ENCODE data around the gene RHBG.

The RHBG gene

DNA sequence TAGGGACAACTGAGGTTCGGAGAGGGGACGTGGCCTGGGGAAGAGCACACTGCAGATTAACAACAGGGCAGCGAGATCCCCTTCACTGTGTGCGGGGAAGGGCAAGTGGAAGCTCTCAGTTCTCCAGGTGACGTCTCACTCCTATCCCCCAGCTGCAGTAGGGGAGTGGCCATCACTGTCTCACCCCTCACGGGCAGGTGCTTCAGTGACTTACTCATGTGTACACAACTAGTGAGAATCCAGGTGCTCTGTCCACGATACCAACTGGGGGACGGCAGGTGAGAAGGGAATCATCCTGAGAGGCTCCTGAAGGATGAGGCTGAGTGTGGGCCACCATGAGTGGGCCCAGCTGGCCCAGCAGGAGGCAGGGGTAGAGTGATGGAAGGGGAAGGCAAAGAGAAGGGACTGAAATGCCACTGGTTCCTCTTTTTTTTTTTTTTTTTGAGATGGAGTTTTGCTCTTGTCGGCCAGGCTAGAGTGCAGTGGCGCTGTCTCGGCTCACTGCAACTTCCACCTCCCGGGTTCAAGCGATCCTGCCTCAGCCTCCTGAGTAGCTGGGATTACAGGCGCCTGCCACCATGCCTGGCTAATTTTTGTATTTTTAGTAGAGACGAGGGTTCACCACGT lies 25.9 kb downstream of the RHBG start:
- H3K9ac ChIP-seq (ENCODE audit: low read length) = no peak overlapping the region
- no peak overlapping the region for H2BK120ac ChIP-seq (ENCODE audit: low read depth, low read length)
- H3K27me3 ChIP-seq (ENCODE audit: insufficient read depth, low read length, poor library complexity) = no peaks in the 10 kb centered on the region
- H4K8ac ChIP-seq (ENCODE audit: low read depth, low read length) = no peak overlapping the region
- H3K4me2 ChIP-seq (ENCODE audit: low read length) = no peak overlapping the region
- no peak overlapping the region for H3K4ac ChIP-seq (ENCODE audit: low read depth, low read length)
- WGBS (ENCODE audit: extremely low coverage, insufficient coverage, low lambda C conversion rate) = no CpG with 5 or more reads among the region's 16 CpGs
- H2AK5ac ChIP-seq (ENCODE audit: low read length) = no peak overlapping the region
- H2BK5ac ChIP-seq (ENCODE audit: low read length) = no peak overlapping the region
- H3K56ac ChIP-seq (ENCODE audit: low read length) = no peak overlapping the region
- no peaks in the 10 kb centered on the region for H3K79me1 ChIP-seq (ENCODE audit: low read length)
- H3K4me1 ChIP-seq (ENCODE audit: control insufficient read depth, low read depth, low read length) = peaks cover 21% of the 10 kb centered on the region
- H3K79me2 ChIP-seq (ENCODE audit: control insufficient read depth, insufficient read depth, low read length) = no peaks in the 10 kb centered on the region
- no peak overlapping the region for H4K5ac ChIP-seq (ENCODE audit: low read length)
- DNase-seq = no peak
- no peak overlapping the region for H2BK15ac ChIP-seq (replicated peaks; ENCODE audit: low read depth)
- no peak overlapping the region for H3K27ac ChIP-seq (ENCODE audit: low read depth, low read length)
- H3K18ac ChIP-seq (ENCODE audit: low read length) = no peak overlapping the region
- H3K4me3 ChIP-seq (ENCODE audit: low read length) = no peak overlapping the region
- H3K23ac ChIP-seq (ENCODE audit: low read length) = no peak overlapping the region
- no peaks in the 10 kb centered on the region for H3K36me3 ChIP-seq (ENCODE audit: control insufficient read depth, insufficient read depth, low read length)

DNA sequence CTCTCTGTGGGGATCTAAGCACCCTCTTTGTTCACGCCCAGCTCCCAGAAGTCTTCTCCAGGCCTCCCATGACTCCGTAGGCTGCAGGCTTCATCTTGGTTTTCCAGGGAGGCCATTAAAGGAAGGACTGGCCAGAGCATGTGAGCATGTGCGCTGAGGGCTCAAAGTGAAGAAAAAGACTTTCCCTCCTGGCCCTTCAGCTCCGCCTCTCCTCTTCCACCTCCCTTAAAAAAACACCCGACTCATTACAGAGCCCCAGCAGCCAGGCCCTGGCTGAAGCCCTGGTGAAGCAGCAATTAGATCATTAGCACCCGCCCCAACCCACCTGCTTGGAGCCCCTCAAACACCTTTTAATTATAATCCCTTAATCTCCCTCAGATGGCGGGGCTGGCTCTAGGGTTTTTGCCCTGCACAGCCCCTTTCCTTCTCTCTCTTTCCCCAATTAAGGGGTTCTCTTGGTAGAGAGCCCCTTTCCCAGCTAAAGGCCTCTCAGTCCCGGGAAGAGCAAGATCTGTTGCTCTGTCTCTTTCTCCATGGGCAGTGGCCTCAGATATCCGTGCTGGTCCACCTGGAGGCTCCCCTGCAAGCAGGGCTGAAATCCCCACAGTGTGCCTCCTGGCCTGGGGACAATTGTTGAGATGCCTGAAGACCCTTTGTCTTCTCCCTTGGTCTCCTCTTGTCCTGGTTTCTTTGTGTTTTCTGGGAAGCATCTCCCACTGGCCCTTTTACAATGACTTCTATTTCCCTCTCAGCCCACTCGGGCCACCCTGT lies 30.5 kb downstream of the RHBG start:
- no peaks in the 10 kb centered on the region for H3K79me1 ChIP-seq (ENCODE audit: low read length)
- peaks cover 6% of the 10 kb centered on the region for H3K4me1 ChIP-seq (ENCODE audit: control insufficient read depth, low read depth, low read length)
- peak; percentile 70 for DNase-seq
- no peaks in the 10 kb centered on the region for H3K79me2 ChIP-seq (ENCODE audit: control insufficient read depth, insufficient read depth, low read length)
- no peak overlapping the region for H4K8ac ChIP-seq (ENCODE audit: low read depth, low read length)
- no peak overlapping the region for H4K5ac ChIP-seq (ENCODE audit: low read length)
- H3K4me2 ChIP-seq (ENCODE audit: low read length) = no peak overlapping the region
- H3K9ac ChIP-seq (ENCODE audit: low read length) = no peak overlapping the region
- no peaks in the 10 kb centered on the region for H3K36me3 ChIP-seq (ENCODE audit: control insufficient read depth, insufficient read depth, low read length)
- H2BK120ac ChIP-seq (ENCODE audit: low read depth, low read length) = no peak overlapping the region
- no peaks in the 10 kb centered on the region for H3K27me3 ChIP-seq (ENCODE audit: insufficient read depth, low read length, poor library complexity)
- H3K18ac ChIP-seq (ENCODE audit: low read length) = peak overlapping the region; percentile 62
- no peak overlapping the region for H3K27ac ChIP-seq (ENCODE audit: low read depth, low read length)
- WGBS (ENCODE audit: extremely low coverage, insufficient coverage, low lambda C conversion rate) = no CpG with 5 or more reads among the region's 10 CpGs
- no peak overlapping the region for H2BK5ac ChIP-seq (ENCODE audit: low read length)
- no peak overlapping the region for H2AK5ac ChIP-seq (ENCODE audit: low read length)
- no peak overlapping the region for H3K4me3 ChIP-seq (ENCODE audit: low read length)
- no peak overlapping the region for H3K4ac ChIP-seq (ENCODE audit: low read depth, low read length)
- no peak overlapping the region for H3K23ac ChIP-seq (ENCODE audit: low read length)
- no peak overlapping the region for H2BK15ac ChIP-seq (replicated peaks; ENCODE audit: low read depth)
- H3K56ac ChIP-seq (ENCODE audit: low read length) = no peak overlapping the region

DNA sequence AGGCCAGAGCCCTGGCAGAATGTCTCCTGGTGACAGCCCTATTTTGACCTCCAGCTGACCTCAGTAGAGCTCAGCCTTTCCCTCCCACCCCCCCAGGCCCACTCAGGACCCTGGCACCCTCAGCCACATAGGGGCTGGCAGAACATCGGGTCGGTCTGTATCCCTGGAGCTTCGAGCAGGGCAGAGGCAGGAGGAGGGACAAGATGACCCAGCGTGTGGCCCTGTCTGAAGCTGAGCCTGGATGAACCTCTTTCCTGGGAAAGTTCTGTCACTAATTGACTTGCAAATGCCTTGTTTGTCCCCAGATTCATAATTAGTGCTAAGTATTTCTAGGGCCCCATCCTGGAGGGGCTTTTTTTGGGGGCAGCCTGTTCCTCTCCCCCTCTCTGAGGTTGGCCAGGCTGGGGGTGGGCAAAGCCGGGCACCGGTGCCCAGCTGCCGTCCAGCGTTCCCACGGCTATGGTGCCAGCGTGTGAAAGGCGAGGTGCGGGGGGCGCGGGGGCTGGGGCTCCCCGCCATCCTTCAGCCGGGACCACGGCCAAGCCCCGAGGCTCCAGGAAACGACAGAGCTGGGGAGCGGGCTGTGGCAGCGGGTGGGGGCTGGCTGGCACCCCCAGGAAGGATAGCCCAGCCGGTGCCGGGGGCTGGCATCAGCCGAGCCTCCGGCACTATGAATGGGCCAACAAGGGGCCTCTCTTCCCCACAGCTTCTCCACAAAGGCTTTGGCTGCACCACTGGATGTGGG lies 31.4 kb downstream of the RHBG start:
- Histone ChIP-seq H3K23ac (ENCODE audit: low read length) (no peak overlapping the region), H3K4me1 (ENCODE audit: control insufficient read depth, low read depth, low read length) (peaks cover 6% of the 10 kb centered on the region), H3K9ac (ENCODE audit: low read length) (no peak overlapping the region), H4K5ac (ENCODE audit: low read length) (no peak overlapping the region), H3K4ac (ENCODE audit: low read depth, low read length) (no peak overlapping the region), H3K4me2 (ENCODE audit: low read length) (no peak overlapping the region), H2BK5ac (ENCODE audit: low read length) (no peak overlapping the region), H2BK120ac (ENCODE audit: low read depth, low read length) (no peak overlapping the region), H3K27me3 (ENCODE audit: insufficient read depth, low read length, poor library complexity) (no peaks in the 10 kb centered on the region), H4K8ac (ENCODE audit: low read depth, low read length) (no peak overlapping the region), H3K79me2 (ENCODE audit: control insufficient read depth, insufficient read depth, low read length) (no peaks in the 10 kb centered on the region), H3K56ac (ENCODE audit: low read length) (no peak overlapping the region), H2AK5ac (ENCODE audit: low read length) (no peak overlapping the region), H3K79me1 (ENCODE audit: low read length) (no peaks in the 10 kb centered on the region), H3K4me3 (ENCODE audit: low read length) (no peak overlapping the region), H3K36me3 (ENCODE audit: control insufficient read depth, insufficient read depth, low read length) (no peaks in the 10 kb centered on the region), H2BK15ac (replicated peaks; ENCODE audit: low read depth) (no peak overlapping the region), H3K27ac (ENCODE audit: low read depth, low read length) (no peak overlapping the region), H3K18ac (ENCODE audit: low read length) (no peak overlapping the region)
- no CpG with 5 or more reads among the region's 25 CpGs for WGBS (ENCODE audit: extremely low coverage, insufficient coverage, low lambda C conversion rate)
- no peak for DNase-seq

DNA sequence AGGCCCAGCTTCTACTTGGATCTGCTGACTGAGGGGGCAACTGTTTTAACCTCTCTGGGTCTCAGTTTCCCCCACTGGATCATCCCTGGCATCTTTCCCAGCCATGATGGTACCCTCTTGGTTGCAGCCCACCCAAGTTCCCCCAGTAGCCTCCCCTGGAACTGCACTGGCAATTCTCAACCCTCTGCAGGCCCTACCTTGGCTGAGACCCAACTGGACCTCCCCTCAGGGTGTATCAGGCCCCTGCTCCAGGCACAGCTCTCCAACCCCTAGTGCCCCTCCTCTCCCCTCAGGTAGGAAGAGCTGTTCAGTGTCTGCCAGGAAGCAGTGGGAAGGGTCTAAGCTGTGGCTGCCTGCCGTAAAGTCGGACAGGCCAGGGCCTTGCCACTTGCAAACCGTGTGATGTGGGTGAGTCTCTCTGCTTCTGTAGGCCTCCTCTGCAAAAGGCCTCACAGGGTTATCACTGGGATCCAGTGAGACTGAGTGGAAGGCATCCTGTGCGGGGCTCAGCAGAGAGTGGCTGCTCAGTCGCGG lies 32.1 kb downstream of the RHBG start:
- H3K27ac ChIP-seq (ENCODE audit: low read depth, low read length) = no peak overlapping the region
- no peak overlapping the region for H4K8ac ChIP-seq (ENCODE audit: low read depth, low read length)
- no peak overlapping the region for H4K5ac ChIP-seq (ENCODE audit: low read length)
- H3K18ac ChIP-seq (ENCODE audit: low read length) = no peak overlapping the region
- H2AK5ac ChIP-seq (ENCODE audit: low read length) = no peak overlapping the region
- no peak overlapping the region for H2BK15ac ChIP-seq (replicated peaks; ENCODE audit: low read depth)
- no peak overlapping the region for H3K4me3 ChIP-seq (ENCODE audit: low read length)
- H3K79me1 ChIP-seq (ENCODE audit: low read length) = no peaks in the 10 kb centered on the region
- H3K4ac ChIP-seq (ENCODE audit: low read depth, low read length) = no peak overlapping the region
- no peak for DNase-seq
- H3K23ac ChIP-seq (ENCODE audit: low read length) = no peak overlapping the region
- WGBS (ENCODE audit: extremely low coverage, insufficient coverage, low lambda C conversion rate) = no CpG with 5 or more reads among the region's 6 CpGs
- H3K9ac ChIP-seq (ENCODE audit: low read length) = no peak overlapping the region
- no peaks in the 10 kb centered on the region for H3K27me3 ChIP-seq (ENCODE audit: insufficient read depth, low read length, poor library complexity)
- no peak overlapping the region for H2BK120ac ChIP-seq (ENCODE audit: low read depth, low read length)
- no peak overlapping the region for H3K56ac ChIP-seq (ENCODE audit: low read length)
- no peaks in the 10 kb centered on the region for H3K79me2 ChIP-seq (ENCODE audit: control insufficient read depth, insufficient read depth, low read length)
- no peaks in the 10 kb centered on the region for H3K36me3 ChIP-seq (ENCODE audit: control insufficient read depth, insufficient read depth, low read length)
- no peak overlapping the region for H3K4me2 ChIP-seq (ENCODE audit: low read length)
- H2BK5ac ChIP-seq (ENCODE audit: low read length) = no peak overlapping the region
- H3K4me1 ChIP-seq (ENCODE audit: control insufficient read depth, low read depth, low read length) = peaks cover 6% of the 10 kb centered on the region

DNA sequence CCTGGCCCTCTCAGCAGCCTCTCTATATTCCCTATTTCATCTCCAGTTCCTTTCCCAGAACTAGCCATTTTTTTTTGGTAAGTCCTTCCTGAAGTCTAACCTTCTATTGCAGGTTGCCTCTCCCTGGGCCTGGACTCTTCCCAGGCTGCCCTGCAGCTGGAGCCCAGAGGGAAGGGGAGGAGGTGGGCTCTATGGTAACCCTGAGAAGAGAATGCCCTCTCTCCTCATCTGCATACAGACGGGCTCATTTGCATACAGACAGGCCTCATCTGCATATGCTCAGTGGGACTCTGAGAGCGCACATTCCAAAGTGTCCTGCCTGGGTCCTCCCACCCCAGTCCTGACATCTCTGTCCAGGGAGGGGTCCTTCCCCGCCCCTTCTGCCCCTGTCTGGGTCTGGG lies 32.7 kb downstream of the RHBG start:
- no peak overlapping the region for H2AK5ac ChIP-seq (ENCODE audit: low read length)
- H3K4me2 ChIP-seq (ENCODE audit: low read length) = no peak overlapping the region
- no peaks in the 10 kb centered on the region for H3K79me2 ChIP-seq (ENCODE audit: control insufficient read depth, insufficient read depth, low read length)
- H3K4ac ChIP-seq (ENCODE audit: low read depth, low read length) = no peak overlapping the region
- peaks cover 6% of the 10 kb centered on the region for H3K4me1 ChIP-seq (ENCODE audit: control insufficient read depth, low read depth, low read length)
- no peak overlapping the region for H2BK5ac ChIP-seq (ENCODE audit: low read length)
- no peak overlapping the region for H4K5ac ChIP-seq (ENCODE audit: low read length)
- WGBS (ENCODE audit: extremely low coverage, insufficient coverage, low lambda C conversion rate) = no CpG with 5 or more reads among the region's 3 CpGs
- no peaks in the 10 kb centered on the region for H3K79me1 ChIP-seq (ENCODE audit: low read length)
- H3K56ac ChIP-seq (ENCODE audit: low read length) = no peak overlapping the region
- H3K23ac ChIP-seq (ENCODE audit: low read length) = no peak overlapping the region
- no peaks in the 10 kb centered on the region for H3K27me3 ChIP-seq (ENCODE audit: insufficient read depth, low read length, poor library complexity)
- DNase-seq = peak; percentile 96
- no peak overlapping the region for H4K8ac ChIP-seq (ENCODE audit: low read depth, low read length)
- H3K27ac ChIP-seq (ENCODE audit: low read depth, low read length) = no peak overlapping the region
- H3K9ac ChIP-seq (ENCODE audit: low read length) = no peak overlapping the region
- H2BK120ac ChIP-seq (ENCODE audit: low read depth, low read length) = no peak overlapping the region
- H3K36me3 ChIP-seq (ENCODE audit: control insufficient read depth, insufficient read depth, low read length) = no peaks in the 10 kb centered on the region
- H3K18ac ChIP-seq (ENCODE audit: low read length) = no peak overlapping the region
- H2BK15ac ChIP-seq (replicated peaks; ENCODE audit: low read depth) = no peak overlapping the region
- no peak overlapping the region for H3K4me3 ChIP-seq (ENCODE audit: low read length)
